CD8-positive, alpha-beta memory T cell (primary cell): ENCODE measurements around the gene KRTAP10-9. TPM values are rescaled to one million over a fixed set of nuclear protein-coding genes. Genes with fewer than 3 reads are reported as not detected.
"Not testable (repeated sequence)": the region's sequence is repeated elsewhere in the genome, so short reads cannot be mapped to it uniquely, and the experiment has no call there.

Experiments used
- CTCF ChIA-PET: fragments of 350-600 bp; sonication (Branson Sonifier 250); formaldehyde crosslinking; loops from one replicate; lab custom pipeline; 2021; ENCODE audit warnings: antibody characterized with exemption; lab: Charles Lee
- POLR2A ChIA-PET: fragments of 350-600 bp; sonication (Branson Sonifier 250); formaldehyde crosslinking; loops from one replicate; lab custom pipeline; 2021; ENCODE audit warnings: antibody characterized with exemption; lab: Charles Lee
- DNase-seq, 5 donors: peaks; one replicate each; pipeline versions ENCODE4 v3.0.0 to v3.0.0-alpha.2; 2020 to 2022; ENCODE audit warnings: mixed read lengths in 1 of 5
- H3K27ac ChIP-seq: one replicate; pipeline ENCODE4 v1.7.0; 2013; ENCODE audit warnings: low read depth, mild to moderate bottlenecking, low read length, moderate library complexity
- H3K27me3 ChIP-seq: 2 replicates; pipeline ENCODE4 v1.7.0; 2013; ENCODE audit warnings: low read length, mild to moderate bottlenecking; ENCODE audit not compliant: insufficient read depth, poor library complexity, severe bottlenecking
- H3K36me3 ChIP-seq: 2 replicates; pipeline ENCODE4 v1.7.0; 2013; ENCODE audit warnings: mild to moderate bottlenecking, low read length, moderate library complexity; ENCODE audit not compliant: insufficient read depth
- H3K4me1 ChIP-seq: 2 replicates; pipeline ENCODE4 v1.7.0; 2013; ENCODE audit warnings: mild to moderate bottlenecking, low read length, moderate library complexity; ENCODE audit not compliant: insufficient read depth
- H3K4me3 ChIP-seq: 2 replicates; pipeline ENCODE4 v1.7.0; 2013; ENCODE audit warnings: mild to moderate bottlenecking, low read length
- H3K9me3 ChIP-seq: 2 replicates; pipeline ENCODE4 v1.7.0; 2013; ENCODE audit warnings: mild to moderate bottlenecking, low read length
- H3K27ac Mint-ChIP-seq, 8 donors: one replicate each; pipeline ENCODE4 v1.8.0; 2020 to 2021; ENCODE audit warnings: mixed read lengths in 8 of 8, mild to moderate bottlenecking in 6 of 8, inconsistent platforms in 3 of 8, moderate library complexity in 3 of 8
- H3K27me3 Mint-ChIP-seq, 2 donors: one replicate each; pipeline ENCODE4 v1.8.0; 2020 to 2021; ENCODE audit warnings: mixed read lengths in 2 of 2, mild to moderate bottlenecking in 1 of 2, moderate library complexity in 1 of 2
- H3K36me3 Mint-ChIP-seq, 3 donors: one replicate each; pipeline ENCODE4 v1.8.0; 2020 to 2021; ENCODE audit warnings: mixed read lengths in 3 of 3, inconsistent platforms in 1 of 3, mild to moderate bottlenecking in 1 of 3
- H3K4me1 Mint-ChIP-seq, 3 donors: one replicate each; pipeline ENCODE4 v1.8.0; 2020 to 2021; ENCODE audit warnings: mixed read lengths in 3 of 3, inconsistent platforms in 1 of 3, mild to moderate bottlenecking in 1 of 3
- H3K4me3 Mint-ChIP-seq, 7 donors: one replicate each; pipeline ENCODE4 v1.8.0; 2020 to 2021; ENCODE audit warnings: mixed read lengths in 7 of 7, mild to moderate bottlenecking in 6 of 7, moderate library complexity in 4 of 7, inconsistent platforms in 2 of 7
- H3K9me3 Mint-ChIP-seq, 5 donors: one replicate each; pipeline ENCODE4 v1.8.0; 2020 to 2022; ENCODE audit warnings: mixed read lengths in 5 of 5, mild to moderate bottlenecking in 3 of 5, moderate library complexity in 2 of 5, inconsistent platforms in 1 of 5
- polyA plus RNA-seq: library from polyadenylated mRNA; unstranded; fragments of 300-500 nt; fragmentation: Illumina TruSeq; gene quantifications from one replicate; pipeline ENCODE4 v1.2.3, GENCODE V29; 2021
- total RNA-seq, 2 experiments: library from RNA; stranded (reverse); gene quantifications; one replicate each; pipeline ENCODE4 v1.2.3, GENCODE V29; 2021

The KRTAP10-9 gene
- total and polyA plus RNA-seq, 3 experiments from 2014 or later, result not detected

DNA sequence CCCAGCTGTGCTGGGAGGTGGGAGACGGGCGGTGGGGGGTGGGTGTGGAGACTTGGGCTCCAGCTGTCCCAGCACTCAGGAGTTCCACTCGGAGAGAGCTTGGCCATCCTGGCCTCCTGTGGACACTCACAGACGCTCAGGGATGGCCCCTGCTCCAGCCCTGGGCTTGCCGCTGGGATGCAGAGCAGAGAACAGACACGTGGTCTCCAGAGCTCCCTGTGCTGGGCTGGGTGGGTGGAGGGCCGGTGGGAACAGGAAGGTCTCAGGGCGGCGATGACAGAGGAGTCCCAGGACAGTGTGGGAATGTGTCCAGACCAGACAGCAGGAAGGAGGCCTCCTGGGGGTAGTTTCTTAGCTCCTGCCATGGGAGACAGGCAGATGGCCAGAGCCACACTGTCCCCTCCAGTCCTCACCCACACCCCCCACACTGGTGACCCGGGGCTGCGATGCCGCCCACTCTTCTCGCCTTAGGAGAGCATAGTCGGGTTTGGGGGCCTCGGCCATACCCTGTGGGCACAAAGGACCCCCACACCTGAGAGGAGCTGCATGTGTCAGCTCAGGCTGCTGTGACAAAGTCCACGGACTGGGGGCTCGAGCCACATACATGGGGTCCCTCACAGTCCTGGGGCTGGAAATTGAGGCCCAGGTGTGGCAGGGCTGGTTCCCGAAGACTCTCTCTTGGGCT, 2.0 kb downstream of the KRTAP10-9 start:
- peaks cover 27 to 46% (median 40%) of the 10 kb centered on the region in 5 donors for H3K9me3 Mint-ChIP-seq
- Histone ChIP-seq H3K27ac (no peak overlapping the region), H3K27me3 (no peaks in the 10 kb centered on the region), H3K9me3 (no peaks in the 10 kb centered on the region), H3K4me1 (peaks cover 30% of the 10 kb centered on the region), H3K36me3 (no peaks in the 10 kb centered on the region), H3K4me3 (no peak overlapping the region)
- DNase-seq, result no peak
- peak overlapping the region in 4 of 8 donors; percentile 10 to 70 (median 61) for H3K27ac Mint-ChIP-seq
- H3K36me3 Mint-ChIP-seq, result peaks cover 7 to 40% (median 17%) of the 10 kb centered on the region in 3 donors
- peak overlapping the region in 1 of 7 donors; percentile 51 for H3K4me3 Mint-ChIP-seq
- POLR2A ChIA-PET, result interaction anchor here (0.5 kb wide), 1 partner anchor 618 kb away, joined by 4 read pairs; no protein-coding TSS in a partner anchor
- H3K27me3 Mint-ChIP-seq, result no peaks in the 10 kb centered on the region
- H3K4me1 Mint-ChIP-seq, result peaks cover 40 to 59% (median 43%) of the 10 kb centered on the region in 3 donors
- CTCF ChIA-PET, result interaction anchor here (0.8 to 1.3 kb wide), 2 partner anchors 20 to 30 kb away, joined by 3 to 4 read pairs; no protein-coding TSS in a partner anchor

DNA sequence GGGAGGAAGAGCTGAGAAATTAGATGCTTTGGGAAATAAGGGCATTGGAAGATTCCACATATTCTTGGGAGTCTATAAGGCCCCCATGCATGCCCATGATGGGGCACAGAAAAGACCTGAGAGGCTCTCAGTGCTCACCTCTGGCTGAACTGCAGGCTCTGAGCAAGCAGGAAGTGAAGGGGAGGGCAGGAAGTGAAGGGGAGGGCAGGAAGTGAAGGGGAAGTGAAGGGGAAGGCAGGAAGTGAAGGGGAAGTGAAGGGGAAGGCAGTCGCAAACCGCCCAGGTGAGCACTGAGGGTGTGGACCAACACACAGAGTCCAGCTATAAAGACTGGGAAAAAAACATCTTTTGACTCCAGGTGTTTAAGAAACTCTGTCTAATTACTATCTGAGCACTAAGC, 3.5 kb downstream of the KRTAP10-9 start:
- ChIA-PET POLR2A (no interaction called here), CTCF (interaction anchor here (1.1 to 1.5 kb wide), 3 partner anchors 11 to 27 kb away, joined by 3 read pairs; partner anchors contain the start of gene KRTAP12-3)
- peak overlapping the region; percentile 2 for H3K4me3 ChIP-seq
- no peak for DNase-seq
- H3K27ac Mint-ChIP-seq, result peak overlapping the region; percentile 56 to 96 (median 84)
- peak overlapping the region in 5 of 7 donors; percentile 32 to 71 (median 63) for H3K4me3 Mint-ChIP-seq
- H3K27me3 ChIP-seq, result no peaks in the 10 kb centered on the region
- peaks cover 4 to 32% (median 17%) of the 10 kb centered on the region in 3 donors for H3K36me3 Mint-ChIP-seq
- peaks cover 38 to 50% (median 40%) of the 10 kb centered on the region in 3 donors for H3K4me1 Mint-ChIP-seq
- no peak overlapping the region for H3K27ac ChIP-seq
- peaks cover 25 to 38% (median 32%) of the 10 kb centered on the region in 5 donors for H3K9me3 Mint-ChIP-seq
- H3K9me3 ChIP-seq, result no peaks in the 10 kb centered on the region
- no peaks in the 10 kb centered on the region for H3K36me3 ChIP-seq
- H3K4me1 ChIP-seq, result peaks cover 29% of the 10 kb centered on the region
- H3K27me3 Mint-ChIP-seq, result no peaks in the 10 kb centered on the region

DNA sequence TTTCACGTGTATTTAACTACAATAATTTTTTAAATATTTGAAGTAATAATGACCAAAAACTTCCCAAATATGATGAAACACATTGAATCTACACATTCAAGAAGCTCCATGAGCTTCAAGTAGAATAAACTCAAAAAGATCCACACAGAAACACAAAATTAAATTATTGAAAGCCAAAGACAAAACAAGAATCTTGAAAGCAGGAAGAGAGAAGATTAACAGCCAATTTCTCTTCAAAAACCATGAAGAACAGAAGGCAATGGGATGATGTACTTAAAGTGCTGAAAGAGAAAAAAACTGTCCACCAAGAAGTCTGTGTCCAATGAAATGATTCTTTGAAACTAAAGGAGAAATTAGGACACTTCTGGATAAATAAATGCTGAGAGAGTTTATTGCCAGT, 5.2 kb downstream of the KRTAP10-9 start:
- Mint-ChIP-seq H3K4me1 (peaks cover 25 to 34% (median 26%) of the 10 kb centered on the region in 3 donors), H3K36me3 (peaks cover 4 to 32% (median 17%) of the 10 kb centered on the region in 3 donors), H3K4me3 (no peak overlapping the region), H3K27me3 (no peaks in the 10 kb centered on the region), H3K9me3 (peaks cover 25 to 38% (median 32%) of the 10 kb centered on the region in 5 donors), H3K27ac (no peak overlapping the region)
- Histone ChIP-seq H3K27ac (no peak overlapping the region), H3K4me1 (peaks cover 19% of the 10 kb centered on the region), H3K9me3 (no peaks in the 10 kb centered on the region), H3K36me3 (no peaks in the 10 kb centered on the region), H3K27me3 (no peaks in the 10 kb centered on the region), H3K4me3 (no peak overlapping the region)
- DNase-seq, result no peak
- CTCF ChIA-PET, result no interaction called here
- POLR2A ChIA-PET, result no interaction called here

DNA sequence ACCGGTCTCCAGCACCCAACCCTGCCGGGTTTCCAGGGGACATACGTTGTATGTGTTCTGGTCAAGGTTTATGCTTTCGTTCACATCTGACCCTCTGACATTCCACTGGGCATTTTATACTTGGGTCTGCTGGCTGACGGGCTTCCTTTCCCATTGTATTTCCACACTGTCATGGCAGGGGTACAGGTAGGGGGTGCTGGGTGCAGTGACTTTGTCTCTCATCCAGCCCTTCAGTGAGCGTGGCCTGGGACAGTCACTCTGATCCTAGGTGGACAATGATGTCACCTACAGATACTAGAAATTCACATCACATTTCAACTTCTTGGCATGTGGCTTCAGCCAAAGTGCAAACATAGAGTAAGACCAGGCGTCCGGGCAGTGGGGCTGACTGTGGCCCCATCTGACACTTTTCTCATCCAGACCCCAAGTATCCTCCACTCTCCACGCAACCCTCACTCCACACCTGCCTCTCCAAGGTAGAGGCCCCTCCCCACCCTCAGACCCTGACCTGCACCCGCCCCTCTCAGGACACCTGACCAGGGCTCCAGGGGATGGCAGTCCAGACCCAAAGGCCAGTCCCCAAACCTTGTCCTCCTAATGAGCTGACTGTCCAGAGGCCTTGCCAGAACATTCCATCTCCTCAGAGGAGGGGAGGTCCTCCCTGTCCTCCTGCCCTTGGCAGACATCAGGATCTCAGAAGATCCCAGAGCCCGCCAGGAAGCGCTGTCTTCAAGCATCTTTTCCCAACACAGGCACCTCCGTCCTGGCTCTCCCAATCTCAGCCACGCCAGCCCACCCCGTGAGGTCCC, 9.5 kb downstream of the KRTAP10-9 start:
- ChIA-PET POLR2A (no interaction called here), CTCF (no interaction called here)
- H3K4me3 ChIP-seq, result no peak overlapping the region
- H3K27ac ChIP-seq, result no peak overlapping the region
- H3K9me3 ChIP-seq, result no peaks in the 10 kb centered on the region
- H3K4me1 ChIP-seq, result no peaks in the 10 kb centered on the region
- H3K27me3 Mint-ChIP-seq, result peaks cover 2 to 14% of the 10 kb centered on the region in 2 donors
- peaks cover 2 to 25% (median 5%) of the 10 kb centered on the region in 3 donors for H3K36me3 Mint-ChIP-seq
- DNase-seq, result no peak
- H3K4me3 Mint-ChIP-seq, result no peak overlapping the region
- H3K4me1 Mint-ChIP-seq, result no peaks in the 10 kb centered on the region
- no peak overlapping the region for H3K27ac Mint-ChIP-seq
- H3K27me3 ChIP-seq, result no peaks in the 10 kb centered on the region
- peaks cover 17 to 26% (median 23%) of the 10 kb centered on the region in 5 donors for H3K9me3 Mint-ChIP-seq
- H3K36me3 ChIP-seq, result no peaks in the 10 kb centered on the region

DNA sequence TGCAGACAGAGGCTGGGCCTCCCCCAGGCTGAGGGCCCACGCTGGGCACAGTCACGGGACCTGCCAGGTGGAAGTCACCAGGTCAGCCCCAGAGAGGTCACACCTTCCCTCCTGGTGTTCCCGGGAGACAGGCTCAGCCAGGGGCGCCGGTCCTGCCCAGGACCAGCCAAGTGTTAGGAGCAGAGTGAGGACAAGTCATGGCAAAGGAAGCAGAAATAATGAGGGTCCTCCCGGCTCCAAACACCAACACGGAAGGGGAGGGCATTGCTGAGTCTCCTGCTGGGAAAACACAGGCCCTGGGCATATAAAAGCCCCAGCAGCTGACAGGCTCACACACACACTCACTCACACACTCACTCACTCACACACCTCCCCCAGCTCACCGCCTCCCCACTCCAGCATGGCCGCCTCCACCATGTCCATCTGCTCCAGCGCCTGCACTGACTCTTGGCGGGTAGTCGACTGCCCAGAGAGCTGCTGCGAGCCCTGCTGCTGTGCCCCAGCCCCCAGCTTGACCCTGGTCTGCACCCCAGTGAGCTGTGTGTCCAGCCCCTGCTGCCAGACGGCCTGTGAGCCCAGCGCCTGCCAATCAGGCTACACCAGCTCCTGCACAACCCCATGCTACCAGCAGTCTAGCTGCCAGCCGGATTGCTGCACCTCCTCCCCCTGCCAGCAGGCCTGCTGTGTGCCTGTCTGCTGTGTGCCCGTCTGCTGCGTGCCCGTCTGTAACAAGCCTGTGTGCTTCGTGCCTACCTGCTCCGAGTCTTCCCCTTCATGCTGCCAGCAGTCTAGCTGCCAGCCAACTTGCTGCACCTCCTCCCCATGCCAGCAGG, 10.3 kb downstream of the KRTAP10-9 start, which contains the start of gene KRTAP10-10:
KRTAP10-10 (plus strand) TSS at position 339 of the 833 bp plus-strand sequence; CDS start at position 401, 62 bp downstream.
- Mint-ChIP-seq H3K4me3 (no peak within 1 kb of the TSS), H3K27ac (peak within 1 kb of the TSS in 2 of 8 donors; percentile 72 to 90), H3K36me3 (peaks cover 0 to 19% (median 0%) of the 10 kb centered on the region in 3 donors), H3K27me3 (peaks cover 2 to 17% of the 10 kb centered on the region in 2 donors), H3K4me1 (no peaks in the 10 kb centered on the region), H3K9me3 (peaks cover 11 to 20% (median 18%) of the 10 kb centered on the region in 5 donors)
- H3K27ac ChIP-seq, result no peak within 1 kb of the TSS
- H3K4me3 ChIP-seq, result no peak within 1 kb of the TSS
- H3K4me1 ChIP-seq, result no peaks in the 10 kb centered on the region
- DNase-seq, result no peak
- H3K27me3 ChIP-seq, result no peaks in the 10 kb centered on the region
- POLR2A ChIA-PET, result no interaction called here
- no peaks in the 10 kb centered on the region for H3K36me3 ChIP-seq
- CTCF ChIA-PET, result interaction anchor here (1.5 kb wide), 1 partner anchor 18 kb away, joined by 3 read pairs; no protein-coding TSS in a partner anchor
- H3K9me3 ChIP-seq, result no peaks in the 10 kb centered on the region

DNA sequence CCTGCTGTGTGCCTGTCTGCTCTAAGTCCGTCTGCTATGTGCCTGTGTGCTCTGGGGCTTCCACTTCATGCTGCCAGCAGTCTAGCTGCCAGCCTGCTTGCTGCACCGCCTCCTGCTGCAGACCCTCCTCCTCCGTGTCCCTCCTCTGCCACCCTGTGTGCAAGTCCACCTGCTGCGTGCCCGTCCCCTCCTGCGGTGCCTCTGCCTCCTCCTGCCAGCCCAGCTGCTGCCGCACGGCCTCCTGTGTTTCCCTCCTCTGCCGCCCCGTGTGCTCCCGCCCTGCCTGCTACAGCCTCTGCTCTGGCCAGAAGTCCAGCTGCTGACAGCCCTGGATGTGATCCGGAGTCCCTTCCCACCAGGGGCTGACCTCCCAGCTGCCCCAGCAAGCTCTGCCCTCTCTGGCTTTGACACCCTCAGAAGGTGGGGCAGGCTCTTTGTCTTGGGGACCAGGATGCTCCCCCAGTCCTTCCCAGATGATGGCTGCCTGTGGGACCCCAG, 11.0 kb downstream of the KRTAP10-9 start:
- H3K27me3 ChIP-seq, H3K4me3 ChIP-seq, H3K4me1 ChIP-seq, POLR2A ChIA-PET, H3K27ac ChIP-seq, H3K36me3 ChIP-seq, H3K9me3 ChIP-seq, H3K4me1 Mint-ChIP-seq, DNase-seq, H3K4me3 Mint-ChIP-seq: not testable (repeated sequence)
- Mint-ChIP-seq H3K9me3 (peaks cover 7 to 16% (median 16%) of the 10 kb centered on the region in 5 donors), H3K27ac (peak overlapping the region in 2 of 8 donors; percentile 72 to 90), H3K36me3 (peaks cover 0 to 18% (median 0%) of the 10 kb centered on the region in 3 donors), H3K27me3 (peaks cover 2 to 17% of the 10 kb centered on the region in 2 donors)
- CTCF ChIA-PET, result interaction anchor here (1.5 kb wide), 1 partner anchor 18 kb away, joined by 3 read pairs; no protein-coding TSS in a partner anchor
